ENCODE results near the gene NISCH. TPM values are rescaled to one million over a fixed set of nuclear protein-coding genes. Genes with fewer than 3 reads are reported as not detected.

The NISCH gene
- polyA plus RNA-seq, 4 donors, result 87.4 to 139 (median 107) TPM

DNA sequence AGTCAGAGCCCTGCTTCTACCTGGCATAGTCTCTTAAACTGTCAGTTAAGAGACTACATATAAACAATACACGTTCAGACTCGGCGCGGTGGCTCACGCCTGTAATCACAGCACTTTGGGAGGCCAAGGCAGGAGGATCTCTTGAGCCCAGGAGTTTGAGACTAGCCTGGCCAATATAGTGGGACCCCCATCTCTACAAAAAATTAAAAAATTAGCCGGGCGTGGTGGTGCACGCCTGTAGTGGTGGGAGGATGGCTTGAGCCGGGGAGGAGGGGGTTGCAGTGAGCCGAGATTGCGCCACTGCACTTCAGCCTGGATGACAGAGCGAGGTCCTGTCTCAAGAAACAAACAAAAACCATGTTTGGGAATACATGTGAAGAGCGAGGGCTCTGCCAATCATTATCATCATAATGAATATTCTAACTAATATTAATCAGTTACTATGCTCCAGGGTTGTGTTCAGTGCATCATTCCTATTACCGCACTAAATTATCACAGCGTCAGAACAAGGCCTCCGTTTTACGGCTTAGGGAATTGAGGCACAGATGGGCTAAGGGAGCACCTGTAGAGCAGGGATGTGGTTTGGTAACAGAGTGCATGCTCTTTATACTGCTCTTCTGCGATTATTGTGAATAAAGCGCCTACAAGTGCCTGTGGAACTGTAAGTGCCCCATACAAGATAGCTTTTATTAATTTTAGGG is 80.2 kb downstream of the NISCH start:
- no peak for DNase-seq (ENCODE audit: low read depth in 4 of 4, low spot score in 3 of 4)

DNA sequence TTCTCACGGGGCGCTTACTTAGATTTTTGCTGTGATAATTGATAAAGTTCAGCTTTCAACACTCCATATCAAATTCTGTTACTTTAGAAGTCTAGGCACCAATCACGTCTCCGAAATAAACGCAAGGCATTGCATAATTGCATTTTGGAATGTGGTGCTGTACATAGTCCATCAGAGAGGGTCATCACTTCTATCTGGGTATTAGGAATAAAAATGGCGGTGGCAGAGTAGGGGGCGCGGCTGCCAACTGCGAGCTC is 80.6 kb downstream of the NISCH start:
- no peak for DNase-seq (ENCODE audit: low read depth in 4 of 4, low spot score in 3 of 4)

DNA sequence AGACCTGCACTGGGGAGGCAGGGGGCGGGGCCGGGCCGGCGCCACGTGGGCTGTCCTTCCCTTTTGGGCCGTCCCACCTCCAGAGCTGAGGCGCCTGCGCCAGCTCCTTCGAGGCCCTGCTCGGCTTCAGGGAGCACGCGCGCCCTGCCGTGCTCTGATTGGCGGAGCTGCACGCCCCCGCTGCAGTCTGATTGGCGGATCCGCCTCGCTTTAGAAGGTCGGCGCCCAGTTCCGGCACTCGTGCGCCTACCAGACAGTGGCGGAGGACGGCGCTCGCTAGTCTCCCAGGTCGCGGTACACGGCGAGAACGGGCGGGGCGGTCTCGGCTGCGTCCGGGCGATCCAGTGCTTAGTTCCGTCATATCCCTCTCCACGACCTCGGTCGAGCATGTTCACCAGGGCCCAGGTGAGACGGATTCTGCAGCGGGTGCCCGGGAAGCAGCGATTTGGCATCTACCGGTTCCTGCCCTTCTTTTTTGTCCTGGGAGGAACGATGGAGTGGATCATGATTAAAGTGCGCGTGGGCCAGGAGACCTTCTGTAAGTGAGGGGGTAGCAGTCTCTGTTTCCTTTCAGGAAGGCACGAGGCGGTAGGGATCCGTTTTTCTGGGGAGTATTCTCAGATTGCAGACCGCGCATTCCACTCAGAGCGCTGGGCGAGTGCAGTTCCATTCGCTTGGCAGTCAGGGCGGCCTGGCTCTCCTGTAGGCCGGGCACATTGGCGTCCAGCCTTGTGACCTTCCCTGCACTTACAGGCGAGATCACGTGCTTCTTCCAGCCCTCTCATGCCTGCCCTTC is 81.2 kb downstream of the NISCH start, which contains the start of gene UQCC5:
Gene UQCC5, plus strand, starts transcription at position 237 of the 796 bp plus-strand sequence. Its CDS starts 151 bp downstream, at position 388.
- peak; percentile 92 to 94 (median 94) for DNase-seq (ENCODE audit: low read depth in 4 of 4, low spot score in 3 of 4)

DNA sequence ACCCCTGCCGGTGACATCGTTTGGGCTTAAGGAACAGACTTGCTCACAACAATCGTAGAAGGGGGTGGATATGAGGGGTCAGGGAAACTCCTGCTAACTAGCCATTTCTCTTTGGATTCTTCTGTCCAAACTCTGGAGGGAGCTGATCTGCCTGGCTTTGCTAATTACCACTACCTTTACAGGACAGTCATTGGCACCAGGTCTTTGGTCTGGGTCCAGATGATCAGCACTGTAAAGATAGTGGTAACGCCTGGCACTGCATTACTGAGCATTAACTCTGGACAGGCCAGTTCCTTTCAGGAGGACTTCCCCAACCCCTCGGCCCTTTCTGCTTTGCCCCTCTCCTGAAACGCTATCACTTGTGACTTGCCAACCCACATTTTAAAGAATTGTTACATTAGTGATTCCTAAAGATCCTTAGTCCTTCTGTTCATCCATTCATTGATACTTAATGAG is 81.8 kb downstream of the NISCH start:
- no peak for DNase-seq (ENCODE audit: low read depth in 4 of 4, low spot score in 3 of 4)

DNA sequence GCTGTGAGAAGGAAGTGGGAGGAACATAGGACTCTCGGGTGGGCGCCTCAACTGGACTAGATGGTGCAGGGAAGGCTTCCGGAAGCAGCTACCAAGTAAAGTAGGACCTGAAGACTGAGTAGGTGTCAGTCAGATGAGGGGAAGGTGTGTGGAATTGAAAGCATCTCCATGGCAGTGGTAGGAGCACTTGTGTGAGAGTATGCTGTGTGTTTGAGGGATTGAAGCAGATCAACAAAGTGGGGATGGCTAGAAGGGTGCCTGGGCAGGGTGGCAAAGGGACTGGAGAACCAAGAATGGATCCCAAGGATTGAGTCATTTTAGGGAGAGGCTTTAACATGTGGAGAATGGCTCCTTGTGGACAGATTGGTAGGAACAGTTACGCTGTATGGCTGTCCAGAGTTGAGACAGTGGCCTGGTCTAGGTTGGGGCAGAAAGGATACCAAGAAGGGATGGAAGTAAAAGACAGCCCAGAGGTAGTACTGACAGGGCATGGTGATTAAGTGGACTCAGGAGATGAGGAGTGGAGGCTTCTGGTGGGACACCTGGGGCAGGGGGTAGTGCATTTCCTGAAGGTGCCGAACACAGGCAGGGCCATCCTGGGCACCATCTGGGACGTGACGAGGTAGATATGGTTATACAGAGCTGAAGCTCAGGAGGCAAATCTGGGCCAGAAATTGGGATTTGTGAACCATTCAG is 82.5 kb downstream of the NISCH start:
- DNase-seq (ENCODE audit: low read depth in 4 of 4, low spot score in 3 of 4), result no peak

DNA sequence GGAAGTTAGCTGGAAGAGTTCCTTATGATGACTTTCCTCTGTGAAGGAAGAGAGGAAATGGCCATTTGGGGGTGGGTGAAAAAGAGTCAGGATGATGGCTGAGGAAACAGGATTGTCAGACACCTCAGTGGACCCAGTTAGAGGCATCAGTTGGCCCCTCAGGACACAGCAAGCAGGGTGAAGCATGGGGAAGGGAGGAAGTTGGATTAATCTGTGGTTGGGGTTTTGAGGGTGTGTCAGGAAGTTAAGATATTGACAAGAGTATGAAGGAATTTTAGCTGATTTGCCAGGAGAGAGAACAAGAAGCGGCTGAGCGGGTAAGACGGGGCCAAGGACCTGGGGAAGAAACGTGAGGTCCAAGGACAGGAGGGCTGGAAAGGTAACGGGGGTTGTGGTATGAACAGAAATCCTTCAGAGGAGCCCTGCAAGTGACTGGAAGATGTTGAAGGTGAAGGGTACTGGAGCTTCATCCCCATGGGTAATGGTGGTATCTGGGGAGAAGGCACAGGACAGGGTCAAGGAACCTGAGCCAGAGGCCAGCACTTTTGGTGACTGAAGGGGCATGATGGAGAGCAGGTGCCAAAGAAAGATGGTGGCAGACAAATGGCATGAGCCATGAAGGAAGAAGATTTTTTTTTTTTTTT is 83.7 kb downstream of the NISCH start:
- DNase-seq (ENCODE audit: low read depth in 4 of 4, low spot score in 3 of 4), result no peak

DNA sequence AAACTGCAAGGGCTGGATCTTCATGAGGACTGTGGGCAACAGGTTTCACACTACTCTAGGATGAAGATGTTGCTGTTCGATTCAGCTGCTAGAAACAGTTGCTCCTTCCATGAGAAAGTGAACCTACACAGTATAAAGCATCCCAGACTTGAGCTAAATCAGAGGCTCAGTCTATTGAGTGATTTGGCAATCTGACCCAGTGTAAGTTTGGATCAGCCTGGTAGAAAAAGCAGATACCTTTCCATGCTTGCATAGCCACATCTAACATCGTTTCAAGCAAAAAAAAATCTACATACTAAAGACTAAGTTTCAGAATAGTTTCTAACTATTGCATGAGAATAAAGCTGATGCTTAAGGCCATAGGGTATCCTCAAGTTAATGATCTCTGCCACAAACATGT is 85.6 kb downstream of the NISCH start:
- no peak for DNase-seq (ENCODE audit: low read depth in 4 of 4, low spot score in 3 of 4)

Other genes starting within 250 kb of the NISCH start
- gene TLR9, start 230.0 kb upstream of the NISCH start, polyA plus RNA-seq (ENCODE audit: insufficient read length in 4 of 4), result under 1 TPM; 0.09 to 0.26 (median 0.19) TPM
- gene TWF2, start 216.4 kb upstream of the NISCH start, polyA plus RNA-seq (ENCODE audit: insufficient read length in 4 of 4), result 10 to 100 TPM; 25.8 to 30.9 (median 27.9) TPM
- 10 to 100 TPM; 18.4 to 33.8 (median 21.1) TPM for gene PPM1M, start 209.8 kb upstream of the NISCH start, polyA plus RNA-seq (ENCODE audit: insufficient read length in 4 of 4)
- gene WDR82, start 177.0 kb upstream of the NISCH start, polyA plus RNA-seq (ENCODE audit: insufficient read length in 4 of 4), result 100 to 1,000 TPM in 2 of 4 donors, 10 to 100 TPM in 2; 91.2 to 119 (median 103) TPM
- gene GLYCTK, start 167.8 kb upstream of the NISCH start, polyA plus RNA-seq (ENCODE audit: insufficient read length in 4 of 4), result 10 to 100 TPM; 11.3 to 40.2 (median 26.1) TPM
- 10 to 100 TPM in 1 of 4 donors, 1 to 10 TPM in 3; 5.6 to 12.7 (median 7.7) TPM for gene DNAH1, start 139.3 kb upstream of the NISCH start, polyA plus RNA-seq (ENCODE audit: insufficient read length in 4 of 4)
- 10 to 100 TPM; 73.0 to 91.9 (median 75.7) TPM for gene BAP1, start 45.6 kb upstream of the NISCH start, polyA plus RNA-seq (ENCODE audit: insufficient read length in 4 of 4)
- gene PHF7, start 44.9 kb upstream of the NISCH start, polyA plus RNA-seq (ENCODE audit: insufficient read length in 4 of 4), result 10 to 100 TPM in 2 of 4 donors, 1 to 10 TPM in 2; 7.4 to 11.4 (median 9.5) TPM
- gene SEMA3G, start 10.5 kb upstream of the NISCH start, polyA plus RNA-seq (ENCODE audit: insufficient read length in 4 of 4), result 10 to 100 TPM in 3 of 4 donors, 1 to 10 TPM in 1; 5.7 to 30.7 (median 26.9) TPM
- gene TNNC1, start 1.6 kb upstream of the NISCH start, polyA plus RNA-seq (ENCODE audit: insufficient read length in 4 of 4), result 10 to 100 TPM in 1 of 4 donors, 1 to 10 TPM in 3; 6.6 to 11.1 (median 7.0) TPM
- gene STAB1, start 39.7 kb downstream of the NISCH start, polyA plus RNA-seq (ENCODE audit: insufficient read length in 4 of 4), result 10 to 100 TPM; 31.7 to 48.0 (median 41.1) TPM
- 100 to 1,000 TPM in 3 of 4 donors, 10 to 100 TPM in 1; 97.3 to 156 (median 147) TPM for gene NT5DC2, start 78.3 kb downstream of the NISCH start, polyA plus RNA-seq (ENCODE audit: insufficient read length in 4 of 4)
- 10 to 100 TPM; 12.2 to 23.4 (median 14.8) TPM for gene UQCC5, start 81.0 kb downstream of the NISCH start, polyA plus RNA-seq (ENCODE audit: insufficient read length in 4 of 4)
- 10 to 100 TPM; 57.9 to 66.9 (median 61.1) TPM for gene PBRM1, start 230.3 kb downstream of the NISCH start, polyA plus RNA-seq (ENCODE audit: insufficient read length in 4 of 4)
- 100 to 1,000 TPM in 3 of 4 donors, 10 to 100 TPM in 1; 80.6 to 118 (median 114) TPM for gene GNL3, start 230.4 kb downstream of the NISCH start, polyA plus RNA-seq (ENCODE audit: insufficient read length in 4 of 4)